ENCODE data around the gene CYS1.

- TF ChIP-seq CTCF (IDR thresholded peaks at IDR 0.05; ENCODE audit: low read length) (no peak), EZH2 (IDR thresholded peaks at IDR 0.05; ENCODE audit: borderline replicate concordance, low read length) (no peak)
These were observed 38.5 kb downstream of the CYS1 start for GRCh38 chr2:10041711-10042110.

Measured in OCI-LY1 (cell line).